ENCODE data around the gene ZFP62.

DNA sequence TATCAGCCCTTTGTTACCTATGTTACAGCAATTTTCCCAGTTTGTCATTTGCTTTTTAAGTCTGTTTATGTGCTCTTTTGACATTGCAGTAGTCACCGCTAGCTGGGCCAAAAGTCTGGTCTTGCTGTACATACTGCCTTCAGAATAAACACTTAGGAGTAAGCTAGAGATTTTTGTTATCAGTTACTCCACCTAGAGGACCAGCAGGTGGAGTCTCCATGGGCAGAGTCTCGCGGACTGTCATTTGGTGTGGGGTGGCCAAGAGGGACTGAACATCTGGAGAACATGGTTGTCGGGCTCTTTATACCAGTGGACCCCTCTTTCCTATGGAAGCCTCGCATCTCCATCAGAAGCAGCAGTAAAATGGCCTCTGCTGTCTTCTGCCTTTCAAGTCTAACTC lies 47.7 kb downstream of the ZFP62 start:
- TF ChIP-seq, protein P1, sequence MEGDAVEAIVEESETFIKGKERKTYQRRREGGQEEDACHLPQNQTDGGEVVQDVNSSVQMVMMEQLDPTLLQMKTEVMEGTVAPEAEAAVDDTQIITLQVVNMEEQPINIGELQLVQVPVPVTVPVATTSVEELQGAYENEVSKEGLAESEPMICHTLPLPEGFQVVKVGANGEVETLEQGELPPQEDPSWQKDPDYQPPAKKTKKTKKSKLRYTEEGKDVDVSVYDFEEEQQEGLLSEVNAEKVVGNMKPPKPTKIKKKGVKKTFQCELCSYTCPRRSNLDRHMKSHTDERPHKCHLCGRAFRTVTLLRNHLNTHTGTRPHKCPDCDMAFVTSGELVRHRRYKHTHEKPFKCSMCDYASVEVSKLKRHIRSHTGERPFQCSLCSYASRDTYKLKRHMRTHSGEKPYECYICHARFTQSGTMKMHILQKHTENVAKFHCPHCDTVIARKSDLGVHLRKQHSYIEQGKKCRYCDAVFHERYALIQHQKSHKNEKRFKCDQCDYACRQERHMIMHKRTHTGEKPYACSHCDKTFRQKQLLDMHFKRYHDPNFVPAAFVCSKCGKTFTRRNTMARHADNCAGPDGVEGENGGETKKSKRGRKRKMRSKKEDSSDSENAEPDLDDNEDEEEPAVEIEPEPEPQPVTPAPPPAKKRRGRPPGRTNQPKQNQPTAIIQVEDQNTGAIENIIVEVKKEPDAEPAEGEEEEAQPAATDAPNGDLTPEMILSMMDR (conservative IDR thresholded peaks at IDR 0.05; ENCODE audit: low read depth, low read length), result no peak
- no peak for TF ChIP-seq MXI1 (IDR thresholded peaks at IDR 0.05; ENCODE audit: borderline replicate concordance, low read depth, low read length)
- TF ChIP-seq, protein P2, sequence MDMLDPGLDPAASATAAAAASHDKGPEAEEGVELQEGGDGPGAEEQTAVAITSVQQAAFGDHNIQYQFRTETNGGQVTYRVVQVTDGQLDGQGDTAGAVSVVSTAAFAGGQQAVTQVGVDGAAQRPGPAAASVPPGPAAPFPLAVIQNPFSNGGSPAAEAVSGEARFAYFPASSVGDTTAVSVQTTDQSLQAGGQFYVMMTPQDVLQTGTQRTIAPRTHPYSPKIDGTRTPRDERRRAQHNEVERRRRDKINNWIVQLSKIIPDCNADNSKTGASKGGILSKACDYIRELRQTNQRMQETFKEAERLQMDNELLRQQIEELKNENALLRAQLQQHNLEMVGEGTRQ (IDR thresholded peaks at IDR 0.05; ENCODE audit: low read depth, low read length), result no peak
- TF ChIP-seq POLR2A (IDR thresholded peaks at IDR 0.05; ENCODE audit: low read depth, low read length), result no peak
- no peak for TF ChIP-seq RAD21 (IDR thresholded peaks at IDR 0.05; ENCODE audit: low read length)
- TF ChIP-seq FOS (IDR thresholded peaks at IDR 0.05; ENCODE audit: low read depth, low read length), result no peak
- no peak for TF ChIP-seq SMC3 (IDR thresholded peaks at IDR 0.05; ENCODE audit: low read depth, low read length)

All from IMR-90 (cell line).